HFFc6 (cell line): ENCODE data around the gene TTBK2. TPM values are rescaled to one million over a fixed set of nuclear protein-coding genes. Genes with fewer than 3 reads are reported as not detected.

ENCODE experiments used
- DNase-seq: peaks from one replicate; pipeline ENCODE4 v3.0.0-alpha.2; 2018
- H3K27ac Mint-ChIP-seq: 2 replicates; pipeline ENCODE4 v1.8.0; 2020; ENCODE audit warnings: mild to moderate bottlenecking, mixed read lengths
- H3K27me3 Mint-ChIP-seq: 2 replicates; pipeline ENCODE4 v1.8.0; 2021; ENCODE audit warnings: mild to moderate bottlenecking, moderate library complexity, mixed read lengths; ENCODE audit not compliant: insufficient read depth
- H3K36me3 Mint-ChIP-seq: 2 replicates; pipeline ENCODE4 v1.8.0; 2021; ENCODE audit warnings: low read depth, mixed read lengths
- H3K4me1 Mint-ChIP-seq: 2 replicates; pipeline ENCODE4 v1.8.0; 2020; ENCODE audit warnings: low read depth, mixed read lengths
- H3K4me3 Mint-ChIP-seq: 2 replicates; pipeline ENCODE4 v1.8.0; 2020; ENCODE audit warnings: mild to moderate bottlenecking, moderate library complexity, mixed read lengths
- H3K9me3 Mint-ChIP-seq: 2 replicates; pipeline ENCODE4 v1.8.0; 2020; ENCODE audit warnings: mild to moderate bottlenecking, mixed read lengths
- CTCF ChIP-seq: fragments of 200-600 bp; sonication (generic); IDR thresholded peaks from 2 replicates; pipeline ENCODE4 v1.5.0; 2021; ENCODE audit warnings: antibody characterized with exemption, mild to moderate bottlenecking
- total RNA-seq, 6 experiments: library from RNA; stranded (reverse); fragmentation: NEBNext Ultra II Directional; extraction: Animal tissue kit (Norgen Biotek cat#: 25700); gene quantifications; 2 replicates in 1 of 6; 3 replicates in 5 of 6; pipeline ENCODE4 v1.2.3, GENCODE V29; 2021

TTBK2 gene
- total RNA-seq, 6 experiments from 2014 or later = 9.4 to 12.6 (median 10.2) TPM

- no peak overlapping the region for H3K4me3 Mint-ChIP-seq
- H3K27ac Mint-ChIP-seq = no peak overlapping the region
- H3K9me3 Mint-ChIP-seq = no peaks in the 10 kb centered on the region
- no peaks in the 10 kb centered on the region for H3K36me3 Mint-ChIP-seq
- no peaks in the 10 kb centered on the region for H3K27me3 Mint-ChIP-seq
- no peak for TF ChIP-seq CTCF
- H3K4me1 Mint-ChIP-seq = no peaks in the 10 kb centered on the region
- no peak for DNase-seq
Observed at GRCh38 chr15:42939841-42940240, 19.3 kb upstream of the TTBK2 start.

- TF ChIP-seq CTCF = no peak
- no peak overlapping the region for H3K4me3 Mint-ChIP-seq
- no peak for DNase-seq
- no peaks in the 10 kb centered on the region for H3K9me3 Mint-ChIP-seq
- no peaks in the 10 kb centered on the region for H3K4me1 Mint-ChIP-seq
- no peak overlapping the region for H3K27ac Mint-ChIP-seq
- no peaks in the 10 kb centered on the region for H3K36me3 Mint-ChIP-seq
- no peaks in the 10 kb centered on the region for H3K27me3 Mint-ChIP-seq
Observed at GRCh38 chr15:42937143-42937542, 16.6 kb upstream of the TTBK2 start.

DNA sequence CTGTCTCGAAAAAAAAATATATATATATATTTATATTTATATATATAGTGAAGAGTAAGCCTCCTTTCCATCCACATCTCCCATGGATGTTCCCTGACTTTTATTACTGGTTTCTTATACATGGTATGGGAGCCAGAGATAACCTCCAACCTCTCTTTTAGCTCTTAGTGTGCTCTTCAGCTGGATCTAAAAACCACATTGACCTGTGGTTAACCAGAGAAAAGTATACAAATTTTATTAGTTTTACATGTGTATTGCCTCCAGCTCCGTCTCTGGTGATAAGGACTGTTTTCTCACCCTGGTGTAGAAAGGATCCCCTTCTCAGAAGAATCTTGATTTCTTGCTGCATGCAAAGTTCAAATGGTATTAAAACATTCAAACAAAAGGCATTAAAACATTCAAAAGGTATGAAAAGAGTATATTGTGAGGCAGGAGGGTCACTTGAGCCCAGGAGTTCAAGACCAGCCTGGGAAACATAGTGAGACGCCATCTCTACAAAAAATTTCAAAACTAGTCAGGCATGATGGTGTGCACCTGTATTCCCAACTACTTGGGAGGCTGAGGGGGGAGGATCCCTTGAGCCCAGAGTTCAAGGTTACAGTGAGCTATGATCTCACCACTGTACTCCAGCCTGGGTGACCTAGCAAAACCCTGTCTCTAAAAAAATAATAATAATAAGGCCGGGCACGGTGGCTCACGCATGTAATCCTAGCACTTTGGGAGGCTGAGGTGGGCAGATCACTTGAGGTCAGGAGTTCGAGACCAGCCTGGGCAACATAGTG is 13.5 kb upstream of the TTBK2 start:
- Mint-ChIP-seq H3K9me3 (no peaks in the 10 kb centered on the region), H3K4me3 (no peak overlapping the region), H3K27me3 (peaks cover 2% of the 10 kb centered on the region; the same call in 1 of the 2 replicates), H3K4me1 (no peaks in the 10 kb centered on the region), H3K27ac (no peak overlapping the region), H3K36me3 (no peaks in the 10 kb centered on the region)
- no peak for DNase-seq
- TF ChIP-seq CTCF = no peak

- peaks cover 2% of the 10 kb centered on the region; the same call in 1 of the 2 replicates for H3K27me3 Mint-ChIP-seq
- no peaks in the 10 kb centered on the region for H3K4me1 Mint-ChIP-seq
- H3K9me3 Mint-ChIP-seq = no peaks in the 10 kb centered on the region
- TF ChIP-seq CTCF = no peak
- H3K27ac Mint-ChIP-seq = no peak overlapping the region
- DNase-seq = no peak
- H3K4me3 Mint-ChIP-seq = no peak overlapping the region
- no peaks in the 10 kb centered on the region for H3K36me3 Mint-ChIP-seq
Observed at GRCh38 chr15:42932833-42933515, 12.4 kb upstream of the TTBK2 start.

DNA sequence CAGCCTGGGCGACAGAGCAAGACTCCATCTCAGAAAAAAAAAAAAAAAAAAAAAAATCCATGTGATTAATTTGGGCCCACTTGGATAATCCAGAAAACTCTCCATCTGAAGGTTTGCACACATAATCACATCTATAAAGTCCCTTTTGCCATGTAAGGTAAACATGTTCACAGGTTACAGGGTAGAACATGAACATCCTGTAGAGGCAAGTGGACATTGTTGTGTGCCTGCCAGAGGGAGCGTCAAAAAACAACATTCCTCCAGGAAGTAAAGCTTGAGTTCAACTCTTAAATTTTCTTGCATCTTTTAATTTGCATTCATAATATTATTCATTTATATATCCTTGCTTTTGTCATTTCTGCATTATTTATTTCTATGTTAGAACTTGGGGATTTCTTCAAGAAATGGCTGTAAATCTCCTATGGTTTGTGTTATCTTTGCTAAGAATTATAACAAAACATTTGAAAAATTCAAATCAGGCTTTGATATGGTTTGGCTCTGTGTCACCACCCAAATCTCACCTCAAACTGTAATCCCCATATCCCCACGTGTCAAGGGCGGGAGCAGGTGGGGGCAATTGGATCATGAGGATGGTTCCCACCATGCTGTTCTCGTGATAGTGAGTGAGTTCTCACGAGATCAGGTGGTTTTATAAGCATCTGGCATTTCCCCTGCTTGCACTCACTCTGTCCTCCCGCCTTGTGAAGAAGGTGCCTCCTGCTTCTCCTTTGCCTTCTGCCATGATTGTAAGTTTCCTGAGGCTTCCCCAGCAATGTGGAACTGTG is 11.3 kb upstream of the TTBK2 start:
- H3K36me3 Mint-ChIP-seq = no peaks in the 10 kb centered on the region
- H3K27me3 Mint-ChIP-seq = peaks cover 2% of the 10 kb centered on the region
- H3K9me3 Mint-ChIP-seq = no peaks in the 10 kb centered on the region
- no peaks in the 10 kb centered on the region for H3K4me1 Mint-ChIP-seq
- DNase-seq = no peak
- H3K4me3 Mint-ChIP-seq = no peak overlapping the region
- H3K27ac Mint-ChIP-seq = no peak overlapping the region
- no peak for TF ChIP-seq CTCF
